HFFc6 (cell line): ENCODE data around the gene MCU. TPM values are rescaled to one million over a fixed set of nuclear protein-coding genes. Genes with fewer than 3 reads are reported as not detected.

ENCODE experiments used
- DNase-seq: peaks from one replicate; pipeline ENCODE4 v3.0.0-alpha.2; 2018
- H3K27ac Mint-ChIP-seq: 2 replicates; pipeline ENCODE4 v1.8.0; 2020; ENCODE audit warnings: mild to moderate bottlenecking, mixed read lengths
- H3K27me3 Mint-ChIP-seq: 2 replicates; pipeline ENCODE4 v1.8.0; 2021; ENCODE audit warnings: mild to moderate bottlenecking, moderate library complexity, mixed read lengths; ENCODE audit not compliant: insufficient read depth
- H3K36me3 Mint-ChIP-seq: 2 replicates; pipeline ENCODE4 v1.8.0; 2021; ENCODE audit warnings: low read depth, mixed read lengths
- H3K4me1 Mint-ChIP-seq: 2 replicates; pipeline ENCODE4 v1.8.0; 2020; ENCODE audit warnings: low read depth, mixed read lengths
- H3K4me3 Mint-ChIP-seq: 2 replicates; pipeline ENCODE4 v1.8.0; 2020; ENCODE audit warnings: mild to moderate bottlenecking, moderate library complexity, mixed read lengths
- H3K9me3 Mint-ChIP-seq: 2 replicates; pipeline ENCODE4 v1.8.0; 2020; ENCODE audit warnings: mild to moderate bottlenecking, mixed read lengths
- total RNA-seq, 6 experiments: library from RNA; stranded (reverse); fragmentation: NEBNext Ultra II Directional; extraction: Animal tissue kit (Norgen Biotek cat#: 25700); gene quantifications; 2 replicates in 1 of 6; 3 replicates in 5 of 6; pipeline ENCODE4 v1.2.3, GENCODE V29; 2021
- TF ChIP-seq, protein P1 (sequence below): fragments of 200-600 bp; sonication (generic); IDR thresholded peaks from 2 replicates; pipeline ENCODE4 v1.5.0; 2021; ENCODE audit warnings: antibody characterized with exemption, mild to moderate bottlenecking

Gene MCU
- total RNA-seq, 6 experiments from 2014 or later: 28.3 to 36.2 (median 32.3) TPM

DNA sequence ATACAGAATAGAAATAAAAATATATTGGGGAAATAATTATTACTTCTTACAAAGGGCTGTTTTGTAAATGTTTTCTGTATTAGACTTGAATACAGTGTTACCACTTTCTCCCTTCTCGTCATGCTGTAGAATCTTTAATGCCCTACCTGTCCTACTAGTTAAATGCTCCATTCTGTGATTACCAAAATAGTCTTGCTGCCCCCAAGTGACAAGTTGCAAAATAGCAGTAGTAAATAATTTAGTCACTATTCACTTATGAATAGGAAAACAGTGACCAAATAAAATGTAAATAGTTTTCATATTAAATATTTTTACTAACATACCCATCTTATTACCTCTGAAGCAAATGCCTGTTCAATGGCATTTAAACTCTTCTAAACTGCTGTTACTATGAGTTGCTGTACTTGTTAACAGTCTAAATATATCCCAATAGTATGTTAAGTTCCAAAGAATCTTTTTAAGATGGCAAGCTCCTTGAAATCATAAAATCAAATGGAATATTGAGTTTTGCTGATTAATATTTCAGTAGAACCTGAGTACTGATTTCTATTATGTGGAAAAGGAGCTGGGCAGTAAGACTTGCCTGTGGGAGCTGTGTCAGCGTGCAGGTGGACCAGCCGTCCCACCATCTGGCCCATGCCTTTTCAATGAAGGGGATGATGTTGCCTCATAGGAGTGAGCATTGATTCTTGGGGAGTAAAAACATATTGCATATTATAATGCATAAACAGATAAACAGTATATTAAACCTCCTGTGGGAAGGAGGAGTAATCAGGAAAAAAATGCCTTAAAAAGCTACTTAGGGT lies 183.5 kb downstream of the MCU start:
- peak; percentile 23 for DNase-seq
- Mint-ChIP-seq H3K4me3 (no peak overlapping the region), H3K9me3 (peaks cover 4% of the 10 kb centered on the region; the same call in 1 of the 2 replicates), H3K36me3 (peaks cover 20% of the 10 kb centered on the region), H3K27me3 (no peaks in the 10 kb centered on the region; the same call in 1 of the 2 replicates), H3K4me1 (peaks cover 12% of the 10 kb centered on the region), H3K27ac (no peak overlapping the region)
- TF ChIP-seq, protein P1, sequence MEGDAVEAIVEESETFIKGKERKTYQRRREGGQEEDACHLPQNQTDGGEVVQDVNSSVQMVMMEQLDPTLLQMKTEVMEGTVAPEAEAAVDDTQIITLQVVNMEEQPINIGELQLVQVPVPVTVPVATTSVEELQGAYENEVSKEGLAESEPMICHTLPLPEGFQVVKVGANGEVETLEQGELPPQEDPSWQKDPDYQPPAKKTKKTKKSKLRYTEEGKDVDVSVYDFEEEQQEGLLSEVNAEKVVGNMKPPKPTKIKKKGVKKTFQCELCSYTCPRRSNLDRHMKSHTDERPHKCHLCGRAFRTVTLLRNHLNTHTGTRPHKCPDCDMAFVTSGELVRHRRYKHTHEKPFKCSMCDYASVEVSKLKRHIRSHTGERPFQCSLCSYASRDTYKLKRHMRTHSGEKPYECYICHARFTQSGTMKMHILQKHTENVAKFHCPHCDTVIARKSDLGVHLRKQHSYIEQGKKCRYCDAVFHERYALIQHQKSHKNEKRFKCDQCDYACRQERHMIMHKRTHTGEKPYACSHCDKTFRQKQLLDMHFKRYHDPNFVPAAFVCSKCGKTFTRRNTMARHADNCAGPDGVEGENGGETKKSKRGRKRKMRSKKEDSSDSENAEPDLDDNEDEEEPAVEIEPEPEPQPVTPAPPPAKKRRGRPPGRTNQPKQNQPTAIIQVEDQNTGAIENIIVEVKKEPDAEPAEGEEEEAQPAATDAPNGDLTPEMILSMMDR: peak; percentile 75

DNA sequence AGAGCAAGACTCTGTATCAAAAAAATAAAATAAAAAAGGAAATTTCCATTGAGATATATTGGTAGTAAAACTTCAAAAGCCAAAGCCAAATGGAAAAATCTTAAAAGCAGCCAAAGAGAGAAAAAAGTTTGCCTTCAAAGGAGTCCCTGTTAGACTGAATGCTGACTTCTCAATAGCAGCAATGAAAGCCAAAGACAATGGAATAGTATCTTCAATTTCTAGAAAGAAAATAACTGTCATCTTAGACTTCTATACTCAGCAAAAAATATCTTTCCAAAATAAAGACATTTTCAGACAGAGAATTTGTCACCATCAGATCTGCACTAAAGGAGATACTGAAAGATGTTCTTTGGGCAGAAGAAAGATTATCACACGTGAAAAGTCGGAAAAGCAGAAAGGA lies 187.3 kb downstream of the MCU start:
- DNase-seq: no peak
- peaks cover 4% of the 10 kb centered on the region; the same call in 1 of the 2 replicates for H3K9me3 Mint-ChIP-seq
- H3K27me3 Mint-ChIP-seq: no peaks in the 10 kb centered on the region; the same call in 1 of the 2 replicates
- TF ChIP-seq, protein P1: no peak
- H3K4me3 Mint-ChIP-seq: no peak overlapping the region
- H3K27ac Mint-ChIP-seq: no peak overlapping the region
- peaks cover 37% of the 10 kb centered on the region for H3K36me3 Mint-ChIP-seq
- peaks cover 17% of the 10 kb centered on the region for H3K4me1 Mint-ChIP-seq

DNA sequence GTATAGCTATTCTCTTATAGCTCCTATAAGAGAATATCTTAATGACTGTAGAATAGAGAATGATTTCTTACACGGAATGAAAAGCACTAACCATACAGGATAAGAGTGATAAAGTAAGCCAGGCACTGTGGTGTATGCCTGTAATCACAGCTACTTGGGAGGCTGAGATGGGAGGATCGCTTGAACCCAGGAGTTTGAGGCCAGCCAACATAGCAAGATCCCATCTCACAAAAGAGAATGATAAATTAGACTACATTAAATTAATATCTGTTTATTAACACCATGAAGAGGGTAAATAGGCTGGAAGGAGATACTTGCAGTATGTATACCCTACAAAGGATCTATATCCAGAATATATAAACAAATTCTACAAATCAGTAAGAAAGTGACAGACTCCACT lies 189.3 kb downstream of the MCU start:
- H3K27me3 Mint-ChIP-seq: peaks cover 2% of the 10 kb centered on the region; the same call in 1 of the 2 replicates
- DNase-seq: no peak
- peaks cover 4% of the 10 kb centered on the region; the same call in 1 of the 2 replicates for H3K9me3 Mint-ChIP-seq
- H3K36me3 Mint-ChIP-seq: peaks cover 46% of the 10 kb centered on the region
- no peak overlapping the region for H3K27ac Mint-ChIP-seq
- peaks cover 33% of the 10 kb centered on the region for H3K4me1 Mint-ChIP-seq
- H3K4me3 Mint-ChIP-seq: no peak overlapping the region
- TF ChIP-seq, protein P1: no peak

DNA sequence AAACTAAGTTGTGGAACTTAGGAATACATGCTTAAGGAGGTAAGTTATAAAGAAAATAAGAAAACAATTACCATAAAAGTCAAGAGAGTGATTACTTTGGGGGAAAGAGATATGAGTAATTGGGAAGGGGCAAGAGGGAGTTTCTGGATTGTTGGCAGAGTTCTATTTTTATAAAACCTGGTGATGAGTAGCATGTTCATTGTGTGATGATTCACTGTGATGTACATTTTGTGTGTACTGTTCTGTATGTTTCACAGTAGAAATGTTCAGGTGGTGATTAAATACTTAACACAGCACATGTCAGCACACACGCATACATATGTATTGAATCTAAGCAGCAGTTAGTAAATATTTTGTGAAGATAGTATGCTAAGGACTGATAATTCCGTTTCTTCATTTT lies 191.9 kb downstream of the MCU start:
- TF ChIP-seq, protein P1: no peak
- Mint-ChIP-seq H3K9me3 (no peaks in the 10 kb centered on the region), H3K27ac (peak overlapping the region; percentile 2; the same call in 1 of the 2 replicates), H3K4me3 (no peak overlapping the region), H3K27me3 (peaks cover 2% of the 10 kb centered on the region; the same call in 1 of the 2 replicates), H3K4me1 (peaks cover 46% of the 10 kb centered on the region), H3K36me3 (peaks cover 60% of the 10 kb centered on the region)
- DNase-seq: no peak

DNA sequence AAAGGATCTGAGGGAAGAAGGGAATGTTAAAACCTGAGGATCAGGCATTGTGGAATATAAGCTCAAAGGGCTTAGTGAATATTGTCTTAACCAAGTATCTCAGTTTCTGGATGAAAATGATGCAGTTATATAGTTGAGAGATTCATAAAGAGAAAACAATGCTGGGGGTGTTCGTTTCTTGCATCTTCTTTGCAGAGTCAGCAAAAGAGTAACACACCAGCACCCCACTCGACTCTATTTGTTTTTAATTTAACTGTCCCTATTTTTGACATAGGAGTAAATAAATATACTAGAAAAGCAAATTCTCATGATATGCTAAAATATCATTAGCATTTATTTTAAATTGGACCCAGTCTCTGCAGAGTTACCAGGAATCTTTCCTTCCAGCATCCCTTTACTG lies 194.0 kb downstream of the MCU start:
- H3K36me3 Mint-ChIP-seq: peaks cover 52% of the 10 kb centered on the region
- H3K4me3 Mint-ChIP-seq: no peak overlapping the region
- DNase-seq: no peak
- no peaks in the 10 kb centered on the region for H3K9me3 Mint-ChIP-seq
- no peak overlapping the region for H3K27ac Mint-ChIP-seq
- peaks cover 46% of the 10 kb centered on the region for H3K4me1 Mint-ChIP-seq
- peaks cover 2% of the 10 kb centered on the region; the same call in 1 of the 2 replicates for H3K27me3 Mint-ChIP-seq
- TF ChIP-seq, protein P1: no peak
